ENCODE data around the gene SH3PXD2A.
"Not testable (repeated sequence)": the region's sequence is repeated elsewhere in the genome, so short reads cannot be mapped to it uniquely, and the experiment has no call there.

SH3PXD2A gene

DNA sequence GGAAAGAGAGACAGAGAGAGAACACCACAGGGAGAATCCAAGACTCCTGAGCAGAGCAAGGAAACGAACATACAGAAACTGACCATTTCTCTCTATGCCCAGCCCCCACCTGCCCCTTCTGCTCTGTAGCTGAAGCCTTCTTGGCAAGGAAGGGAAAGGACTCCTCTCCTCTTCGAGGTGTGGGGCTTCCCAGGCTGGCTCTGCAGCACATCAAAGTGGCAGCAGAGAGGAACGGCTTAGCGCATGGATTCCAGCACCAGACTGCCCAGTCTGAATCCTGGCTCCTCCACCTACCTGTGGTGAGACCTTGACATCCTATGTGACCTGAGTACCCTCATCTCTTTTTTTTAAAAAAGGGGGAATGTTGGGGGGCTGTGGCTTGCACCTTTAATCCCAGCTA lies 69.4 kb downstream of the SH3PXD2A start:
- DNase-seq: no peak

DNA sequence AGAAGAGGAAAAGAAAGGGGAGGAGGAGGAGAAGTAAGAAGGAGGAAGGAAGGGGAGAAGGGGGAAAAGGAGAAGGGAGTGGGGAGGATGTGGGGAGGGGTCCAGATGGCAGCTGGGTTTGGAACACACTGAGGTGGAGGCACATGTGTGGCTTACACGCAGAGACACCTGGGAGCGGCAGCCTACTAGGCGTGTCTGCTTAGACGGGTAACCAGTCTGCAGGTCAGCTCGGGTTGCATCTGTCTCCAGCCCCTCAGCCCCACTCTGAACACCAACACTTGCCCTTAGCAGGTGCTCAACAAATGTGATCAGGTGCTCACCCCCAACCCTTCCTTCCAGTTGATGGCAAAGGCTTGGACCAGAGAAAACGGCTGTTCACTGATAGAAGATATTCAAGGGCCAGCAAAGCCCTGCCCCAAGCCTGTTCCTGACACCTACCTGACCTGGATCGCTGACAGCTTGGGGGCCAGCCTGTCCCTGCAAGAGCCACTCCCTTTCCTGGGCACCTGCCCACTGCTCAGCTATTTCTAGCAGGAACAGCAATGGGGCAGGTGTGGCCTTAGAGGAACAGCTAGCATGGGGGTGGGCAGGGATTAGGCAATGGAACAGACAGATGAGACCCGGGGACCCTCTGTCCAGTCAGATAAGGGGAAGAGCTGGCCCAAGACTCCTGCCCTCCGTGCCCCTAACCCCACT lies 70.5 kb downstream of the SH3PXD2A start:
- DNase-seq: no peak

DNA sequence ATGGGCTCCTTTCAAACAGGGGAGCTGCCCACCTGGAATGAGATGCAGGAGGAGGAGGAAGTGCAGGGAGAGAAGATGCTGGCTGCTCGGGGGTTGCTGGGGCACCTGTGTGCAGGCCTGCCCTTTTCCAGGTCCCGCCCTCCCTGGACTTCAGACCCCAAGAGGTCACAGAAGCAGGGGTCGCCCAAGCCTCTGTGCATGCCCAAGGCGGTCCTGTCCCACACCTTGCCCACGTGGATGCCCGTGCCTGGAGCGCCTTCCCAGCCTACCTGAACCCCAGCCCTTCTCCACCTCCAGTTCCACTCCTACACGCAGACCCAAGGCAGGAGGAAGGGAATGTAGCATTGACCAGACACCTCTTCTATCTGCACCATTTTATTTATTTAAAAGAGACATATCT lies 71.3 kb downstream of the SH3PXD2A start:
- no peak for DNase-seq

DNA sequence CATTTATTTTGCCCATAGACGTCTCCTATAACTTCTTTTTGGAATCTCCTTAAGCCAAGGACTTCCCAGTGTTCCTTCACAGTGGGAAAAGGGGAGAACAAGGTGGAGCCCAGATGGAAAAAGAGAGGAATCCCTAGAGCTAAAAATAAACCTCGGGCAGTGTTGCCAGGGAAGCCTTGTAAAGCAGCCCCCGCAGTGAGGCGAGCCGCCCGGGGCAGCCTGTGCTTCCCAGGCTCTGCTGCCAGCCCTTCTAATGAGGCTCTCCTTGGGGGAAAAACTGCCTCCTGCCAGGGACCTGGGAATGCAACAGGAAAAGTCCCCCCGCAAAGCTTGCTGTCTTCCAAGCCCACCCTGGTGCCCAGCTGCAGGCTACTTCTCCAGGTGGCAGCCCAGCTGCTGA lies 71.7 kb downstream of the SH3PXD2A start:
- DNase-seq: no peak

DNA sequence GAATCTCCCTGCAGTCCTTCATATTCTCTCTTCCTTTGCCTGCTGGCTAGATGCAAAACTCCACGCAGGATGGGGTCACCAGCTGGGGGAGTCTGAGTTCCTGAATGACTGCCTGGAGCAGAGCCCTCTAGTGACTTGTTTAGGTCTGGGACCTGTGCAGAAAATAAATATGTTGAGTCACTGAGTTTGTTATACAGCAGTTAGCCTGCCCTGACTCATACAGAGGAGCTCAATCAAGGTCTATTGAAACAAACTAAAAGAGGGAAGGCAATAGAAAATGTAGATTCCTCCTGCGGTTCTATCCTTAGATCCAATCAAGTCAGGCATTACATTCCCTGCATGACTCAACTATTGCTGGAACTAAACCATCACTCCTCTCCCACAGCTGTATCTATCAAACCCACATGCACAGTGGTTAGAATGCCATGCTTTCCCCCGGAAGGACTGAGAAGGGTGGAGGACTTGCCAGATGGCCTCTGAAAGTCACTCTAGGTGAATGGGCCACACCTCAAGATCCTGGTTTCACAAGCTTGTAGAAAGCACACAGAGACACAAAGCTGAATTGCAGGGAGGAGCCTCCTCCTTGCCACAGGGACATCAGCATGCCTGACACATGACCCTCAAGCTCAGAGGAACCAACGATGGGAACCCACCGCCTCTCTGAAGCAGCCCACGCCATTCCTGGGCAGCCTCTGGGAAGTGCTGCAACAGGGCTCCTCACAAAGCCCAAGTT lies 73.9 kb downstream of the SH3PXD2A start:
- no peak for DNase-seq

DNA sequence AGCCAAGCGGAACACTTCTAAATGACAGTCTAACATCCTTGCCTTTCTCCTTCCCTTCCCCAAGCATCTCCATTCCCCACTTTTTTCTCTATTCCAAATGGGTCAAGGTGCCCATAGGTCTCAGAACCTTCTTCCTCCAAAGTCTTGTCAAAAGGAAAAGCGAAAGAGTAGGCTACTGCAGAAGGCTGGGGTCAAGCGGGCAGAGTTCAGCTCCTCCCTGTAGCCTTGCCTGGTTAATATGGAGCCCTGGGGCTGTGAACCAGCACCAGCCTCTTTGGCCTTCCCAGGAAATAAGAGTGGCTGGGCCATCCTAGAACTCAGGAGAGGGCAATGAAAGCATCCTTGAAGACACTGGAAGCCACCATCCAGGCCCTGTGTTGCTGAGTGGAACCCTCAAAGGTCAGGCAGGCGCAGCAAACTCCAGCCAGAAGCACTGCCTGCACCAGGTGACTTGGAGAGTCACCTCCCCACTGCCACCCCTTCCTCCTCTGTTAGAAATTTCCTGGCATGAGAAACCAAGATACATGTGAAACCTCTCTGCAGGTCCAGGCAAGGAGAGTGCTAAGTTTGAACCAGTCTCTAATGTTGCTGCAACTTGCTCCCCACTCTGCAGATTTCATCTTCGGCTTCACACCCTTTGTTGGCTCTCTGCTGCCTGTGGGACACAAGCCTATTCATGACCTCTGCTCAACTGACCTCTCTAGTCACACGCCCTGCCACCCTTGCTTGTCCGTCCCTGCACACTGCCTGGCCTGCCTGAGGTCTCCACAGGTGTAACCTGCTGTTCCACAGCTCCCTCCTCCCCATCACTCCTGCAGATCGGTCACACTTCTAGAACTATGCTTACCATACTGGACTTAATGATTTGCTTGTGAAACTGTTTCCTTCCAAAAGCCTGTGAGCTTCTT lies 74.9 kb downstream of the SH3PXD2A start:
- DNase-seq: no peak

DNA sequence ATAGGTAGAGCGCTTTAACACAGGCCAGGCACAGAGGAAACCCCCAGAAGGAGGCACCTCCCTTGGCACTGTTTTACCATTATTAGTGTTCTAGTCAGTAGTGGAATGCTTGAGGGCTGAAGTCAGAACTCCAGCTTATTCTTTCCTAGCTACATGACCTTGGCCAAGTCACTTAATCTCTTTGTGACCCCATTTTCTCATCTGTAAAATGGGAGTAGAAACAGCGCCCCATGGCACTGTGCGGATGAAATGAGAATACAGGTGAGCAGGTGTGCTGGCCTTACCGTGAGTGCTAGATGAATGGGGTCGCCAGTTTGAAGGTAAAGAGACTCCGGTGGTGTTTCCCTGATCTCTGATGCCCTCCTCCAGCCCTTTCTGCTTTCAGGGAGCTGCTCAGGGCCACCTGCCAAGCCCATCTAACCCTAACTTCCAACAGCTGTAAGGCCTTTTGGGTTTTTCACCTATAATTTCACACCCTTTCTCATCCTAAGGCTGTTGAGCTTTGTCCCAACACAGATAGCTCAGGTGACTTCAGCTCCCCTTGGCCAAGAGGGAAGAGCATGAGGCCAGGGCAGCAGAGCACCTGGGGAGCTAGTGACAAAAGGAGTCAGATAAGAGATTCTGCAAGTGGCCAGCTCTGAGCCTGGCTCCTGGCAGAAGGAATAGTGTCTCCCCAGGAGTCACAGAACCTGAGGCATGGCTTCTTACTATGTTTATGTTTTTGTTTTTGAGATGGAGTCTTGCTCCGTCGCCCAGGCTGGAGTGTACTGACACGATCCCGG lies 76.8 kb downstream of the SH3PXD2A start:
- no peak for DNase-seq

DNA sequence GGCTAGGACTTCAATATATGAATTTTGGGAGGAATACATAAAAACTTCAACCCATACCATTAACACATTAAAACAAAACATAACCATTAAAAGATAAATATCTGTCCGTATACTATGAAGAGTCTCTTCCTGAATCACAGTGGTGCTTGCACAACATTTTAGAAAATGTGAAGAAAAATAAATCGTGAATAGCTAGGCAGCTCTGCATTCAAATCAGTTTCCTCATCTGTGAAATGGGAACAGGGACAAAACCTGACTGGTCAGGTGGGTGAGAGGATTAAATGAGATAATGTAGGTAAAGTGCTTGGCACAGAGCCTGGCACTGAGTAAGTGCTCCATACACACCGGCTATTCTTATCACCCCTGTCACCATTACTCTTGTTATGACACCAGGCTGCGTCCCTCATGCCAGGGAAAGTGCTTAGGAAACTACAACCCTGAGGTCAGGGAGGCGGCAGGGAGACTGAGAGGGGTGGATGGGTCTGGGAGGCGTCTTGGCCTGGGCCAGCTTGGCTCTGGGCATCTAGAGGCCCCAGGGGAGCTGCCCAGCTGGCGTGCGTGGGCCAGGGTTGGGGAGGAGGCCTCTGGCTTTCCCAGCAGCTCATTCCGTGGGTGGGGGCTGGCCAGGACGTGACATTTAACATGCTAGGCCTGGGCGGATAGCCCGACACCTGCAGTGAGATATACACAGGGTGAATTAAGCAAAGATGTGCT lies 78.3 kb downstream of the SH3PXD2A start:
- DNase-seq: no peak

DNA sequence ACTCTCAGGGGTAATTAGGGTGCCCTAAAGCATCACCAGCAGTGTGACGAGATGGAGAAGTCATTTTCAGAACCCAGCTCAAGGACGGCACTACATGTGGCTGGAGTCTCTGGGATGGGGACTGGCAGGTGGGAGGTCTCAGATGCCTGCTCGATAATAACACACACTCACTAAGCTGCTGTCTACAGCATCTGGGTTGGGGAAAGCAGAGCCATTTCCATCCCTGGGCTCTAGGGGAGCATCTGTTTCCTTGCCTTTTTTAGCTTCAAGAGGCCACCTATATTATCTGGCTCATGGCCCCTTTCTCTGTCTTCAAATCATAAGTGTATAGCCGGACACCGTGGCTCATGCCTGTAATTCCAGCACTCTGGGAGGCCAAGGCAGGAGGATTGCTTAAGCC lies 79.6 kb downstream of the SH3PXD2A start:
- no peak for DNase-seq

DNA sequence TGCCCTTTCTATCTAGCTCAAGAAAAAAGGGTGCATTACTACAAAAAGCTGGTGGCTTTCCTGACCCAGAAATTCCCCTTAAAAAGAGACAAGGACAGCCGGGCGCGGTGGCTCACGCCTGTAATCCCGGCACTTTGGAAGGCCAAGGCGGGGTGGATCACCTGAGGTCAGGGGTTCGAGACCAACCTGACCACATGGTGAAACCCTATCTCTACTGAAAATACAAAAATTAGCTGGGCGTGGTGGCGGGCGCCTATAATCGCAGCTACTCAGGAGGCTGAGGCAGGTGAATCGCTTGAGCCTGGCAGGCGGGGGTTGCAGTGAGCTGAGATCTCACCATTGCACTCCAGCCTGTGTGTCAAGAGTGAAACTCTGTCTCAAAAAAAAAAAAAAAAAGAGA lies 82.5 kb downstream of the SH3PXD2A start:
- DNase-seq: not testable (repeated sequence)

DNA sequence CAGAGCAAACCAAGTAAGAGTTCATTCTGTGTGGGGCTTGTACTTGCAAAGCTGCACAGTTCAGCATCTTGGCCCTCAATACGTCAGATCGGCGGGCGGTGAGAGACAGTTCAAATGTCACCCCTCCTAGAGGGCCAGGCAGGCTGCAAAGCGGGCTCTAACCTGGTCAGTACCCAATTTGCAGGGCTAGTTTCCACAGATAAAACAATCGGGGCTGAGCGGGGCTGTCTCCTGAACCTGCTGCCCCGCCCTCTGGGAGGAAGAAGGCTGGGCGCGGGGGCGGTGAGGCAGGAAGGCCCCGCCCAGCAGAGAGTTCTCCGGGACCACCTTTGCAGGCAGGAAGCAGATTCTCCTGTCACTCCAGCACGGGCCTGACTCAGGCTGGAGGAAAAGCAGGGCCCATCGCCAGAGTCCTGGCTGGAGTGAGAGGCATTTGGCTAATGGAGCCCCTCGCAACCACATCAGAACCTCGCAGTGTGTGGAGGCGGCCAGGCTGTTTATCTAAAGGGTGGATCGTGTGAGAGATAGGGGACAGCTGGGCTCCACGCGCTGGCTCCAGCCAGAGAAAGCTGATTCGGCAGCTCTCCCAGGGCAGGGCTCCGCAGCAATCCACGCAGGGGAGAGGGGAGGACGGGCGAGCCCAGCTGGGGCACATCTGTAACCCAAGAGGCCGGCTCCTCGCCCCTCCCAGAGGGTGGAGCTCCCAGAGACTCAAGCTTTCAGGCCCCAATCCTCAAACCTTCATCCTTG lies 83.1 kb downstream of the SH3PXD2A start:
- no peak for DNase-seq

DNA sequence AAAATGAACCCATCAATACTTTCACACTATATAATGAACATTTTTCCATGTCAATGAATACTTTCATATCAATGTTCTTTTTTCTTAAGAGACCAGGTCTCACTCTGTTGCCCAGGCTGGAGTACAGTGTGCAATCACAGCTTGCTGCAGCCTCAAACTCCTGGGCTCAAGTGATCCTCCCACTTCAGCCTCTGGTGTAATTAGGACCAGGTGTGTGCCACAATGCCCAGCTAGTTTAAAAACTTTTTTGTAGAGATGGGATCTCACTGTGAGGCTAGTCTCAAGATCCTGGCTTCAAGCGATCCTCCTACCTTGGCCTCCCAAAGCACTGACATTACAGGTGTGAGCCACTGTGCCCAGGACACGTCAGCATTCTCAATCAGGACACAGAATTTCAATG lies 85.2 kb downstream of the SH3PXD2A start:
- DNase-seq: no peak

DNA sequence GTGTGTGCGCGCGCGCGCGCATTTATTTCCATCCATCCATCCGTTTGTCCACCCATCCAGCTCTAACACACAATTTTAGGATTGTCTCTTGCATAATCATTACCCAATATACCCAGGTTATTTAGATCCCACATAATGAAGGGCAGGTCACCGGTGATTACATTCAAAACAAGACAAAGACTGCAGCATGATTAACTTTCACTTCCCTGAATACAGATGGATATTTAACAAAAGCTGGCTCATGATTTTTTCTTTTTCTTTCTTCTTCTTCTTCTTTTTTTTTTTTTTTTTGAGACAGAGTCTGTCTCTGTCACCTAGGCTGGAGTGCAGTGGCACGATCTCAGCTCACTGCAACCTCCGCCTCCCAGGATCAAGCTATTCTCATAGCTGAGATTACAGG lies 86.2 kb downstream of the SH3PXD2A start:
- DNase-seq: no peak

DNA sequence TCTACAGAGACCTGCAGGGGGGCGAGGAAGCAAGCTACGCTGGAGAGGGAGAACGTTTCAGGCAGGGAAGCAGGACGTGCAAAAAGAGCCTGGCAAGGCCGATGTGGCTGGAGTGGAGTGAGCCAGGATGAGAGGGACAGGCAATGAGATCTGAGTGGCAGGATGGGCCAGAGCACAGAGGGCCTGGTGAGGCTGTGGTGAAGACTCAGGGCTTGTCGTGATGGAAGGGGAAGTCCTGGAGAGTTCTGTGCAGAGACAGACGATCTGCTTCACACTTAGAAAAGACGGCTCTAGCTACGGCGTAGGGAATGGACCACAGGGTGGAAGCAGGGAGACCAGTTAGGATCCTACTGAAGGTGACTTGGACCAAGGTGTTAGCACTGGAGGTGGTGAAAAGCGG lies 87.0 kb downstream of the SH3PXD2A start:
- DNase-seq: no peak

DNA sequence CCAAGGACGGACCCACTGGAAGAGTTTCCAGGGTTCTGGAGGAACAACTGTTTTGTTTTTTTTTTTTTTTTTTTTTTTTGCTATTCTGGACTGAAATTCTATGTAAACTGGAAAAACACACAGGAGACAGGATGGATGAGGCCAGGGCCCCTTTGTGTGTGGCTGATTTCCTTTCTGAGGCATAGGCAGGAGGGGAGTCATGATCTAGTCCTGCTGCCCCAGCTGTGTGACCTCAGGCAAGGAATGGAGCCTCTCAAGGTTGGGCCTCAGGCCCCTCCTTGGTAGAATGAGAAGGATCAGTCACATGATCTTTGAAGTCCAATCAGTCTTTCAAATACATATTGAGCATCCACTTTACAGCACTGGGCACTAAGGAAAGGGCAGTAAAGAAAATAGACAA lies 87.6 kb downstream of the SH3PXD2A start:
- DNase-seq: no peak

DNA sequence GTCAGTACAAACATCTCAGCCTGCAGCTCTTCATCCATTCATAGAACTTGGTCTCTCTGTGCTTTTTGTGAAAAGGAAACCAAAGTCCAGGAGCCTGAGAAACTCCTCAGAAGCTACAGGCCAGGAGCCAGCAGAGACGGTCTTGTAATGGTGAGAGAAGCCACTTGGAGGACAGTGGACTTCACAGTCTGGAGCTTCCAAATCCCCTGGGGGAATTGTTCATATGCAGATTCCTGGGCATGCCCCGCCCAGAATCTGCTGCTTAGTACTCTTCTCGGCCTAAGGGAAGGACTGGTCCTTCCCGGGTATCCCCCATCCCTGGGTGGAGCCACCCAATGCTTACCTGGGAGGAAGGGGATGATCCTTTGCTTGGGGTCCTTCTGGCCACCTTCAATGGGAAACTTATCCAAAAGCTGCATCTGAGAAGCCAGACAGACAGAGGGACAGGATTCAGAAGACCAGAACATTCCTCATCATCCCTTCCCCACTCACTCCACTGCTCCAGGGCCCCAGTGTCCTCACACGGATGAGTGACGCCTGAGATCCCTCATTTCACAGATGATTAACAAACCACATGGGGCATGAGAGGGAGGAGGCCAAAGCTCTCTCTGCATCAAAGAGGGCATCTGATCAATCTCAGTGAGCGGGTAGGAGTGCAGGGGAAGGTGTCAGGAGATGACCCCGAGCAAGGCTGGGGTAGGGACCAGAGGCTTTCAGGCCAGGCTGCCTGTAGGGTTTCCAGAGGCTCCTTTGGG lies 88.4 kb downstream of the SH3PXD2A start:
- no peak for DNase-seq

DNA sequence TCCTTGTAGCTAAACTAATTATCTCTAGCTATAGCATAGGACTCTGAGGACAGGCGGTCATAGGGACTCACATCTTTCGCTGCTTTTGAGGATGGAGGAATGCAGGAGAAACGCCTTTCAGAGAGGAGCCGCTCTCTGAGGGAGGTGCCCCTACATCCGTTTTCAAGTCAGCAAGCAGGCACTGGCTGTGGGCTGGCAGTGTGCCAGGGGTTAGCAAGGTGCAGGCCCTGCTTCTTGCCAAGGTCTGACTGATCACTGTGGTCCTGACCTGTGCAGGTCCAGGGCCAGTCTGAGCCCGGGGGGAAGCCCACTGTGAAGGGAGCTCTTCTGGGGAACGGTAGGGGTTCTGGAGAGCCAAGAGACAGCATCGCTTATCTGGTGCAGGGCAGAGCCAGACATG lies 89.4 kb downstream of the SH3PXD2A start:
- DNase-seq: no peak

DNA sequence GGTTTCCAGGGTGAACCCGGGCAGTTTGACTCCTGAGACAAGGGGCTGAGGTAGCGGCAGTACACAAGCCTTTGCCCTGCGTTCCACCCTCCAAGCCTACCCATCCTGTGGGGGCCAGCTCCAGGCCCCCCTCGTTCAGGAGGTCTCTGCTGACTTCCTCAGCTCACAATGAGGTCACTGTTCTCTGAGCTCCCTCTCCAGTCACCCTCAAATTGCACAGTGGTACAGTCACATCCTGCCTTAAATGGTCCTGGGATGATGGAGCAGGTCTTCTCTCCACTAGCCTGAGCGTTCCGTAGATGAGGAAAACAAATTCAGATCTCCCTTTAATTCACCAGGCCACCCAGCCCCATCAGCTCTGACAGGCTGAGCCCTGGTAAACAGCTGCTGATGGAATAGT lies 90.2 kb downstream of the SH3PXD2A start:
- DNase-seq: no peak

DNA sequence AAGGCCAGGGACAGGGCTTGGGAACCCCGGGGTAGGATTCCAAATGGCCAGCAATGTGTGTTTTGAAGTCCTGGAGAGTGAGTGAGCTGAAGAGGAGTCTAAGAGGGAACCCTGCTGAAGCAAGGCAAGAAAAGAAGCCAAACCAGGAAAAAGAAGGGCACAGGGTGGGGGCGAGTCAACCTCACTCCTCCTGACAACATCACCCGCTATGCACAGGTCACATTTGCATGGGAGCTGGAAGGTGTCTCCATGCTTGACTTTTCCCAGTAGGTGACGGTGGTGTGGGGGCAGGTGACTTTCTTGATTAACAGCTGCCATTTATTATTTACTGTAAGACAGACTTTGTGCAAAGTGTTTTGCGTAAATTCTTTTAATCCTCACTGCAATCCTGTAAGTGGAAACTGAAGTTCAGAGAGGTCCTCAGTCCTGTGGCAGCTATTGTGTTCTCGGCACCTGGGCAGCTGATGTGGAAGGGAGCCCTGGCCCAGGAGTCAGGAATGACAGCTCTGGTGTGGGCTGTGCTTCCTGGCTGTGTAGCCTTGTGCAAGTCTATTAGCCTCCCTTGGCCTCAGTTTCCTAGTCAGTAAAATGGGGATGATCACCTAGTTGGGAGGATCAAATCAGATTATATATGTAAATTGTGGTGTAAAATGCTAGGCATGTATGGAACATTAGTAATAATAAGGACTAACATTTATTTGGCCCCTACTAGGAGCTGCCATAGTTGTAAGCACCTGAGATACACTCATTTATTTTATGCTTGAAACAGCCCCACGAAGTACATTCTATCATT lies 90.9 kb downstream of the SH3PXD2A start:
- no peak for DNase-seq

Measured in NK-92 treated with Interleukin-12 subunit alpha and Interleukin-12 subunit beta, amount 100 ng/mL, for 24 hours (cell line).